ENCODE results near the gene IFNA17. TPM values are rescaled to one million over a fixed set of nuclear protein-coding genes. Genes with fewer than 3 reads are reported as not detected.

IFNA17 gene
- not detected in 2 replicates for total RNA-seq
- long read RNA-seq, result 0 reads

GRCh38 chr9:21228122-21228521, at the start of gene IFNA17:
Gene IFNA17 (minus strand): TSS chr9:21228222. CDS start chr9:21228173, 49 bp downstream.
- no peaks in the 10 kb centered on the region for H3K4me1 Mint-ChIP-seq
- H3K9me3 Mint-ChIP-seq, result no peaks in the 10 kb centered on the region
- H3K36me3 Mint-ChIP-seq (ENCODE audit: low read depth), result no peaks in the 10 kb centered on the region
- H3K27me3 Mint-ChIP-seq (ENCODE audit: low read depth), result peaks cover 4% of the 10 kb centered on the region
- H3K27ac Mint-ChIP-seq (ENCODE audit: unreplicated experiment), result no peak within 1 kb of the TSS
- H3K4me3 Mint-ChIP-seq, result no peak within 1 kb of the TSS
- TF ChIP-seq, protein P1, sequence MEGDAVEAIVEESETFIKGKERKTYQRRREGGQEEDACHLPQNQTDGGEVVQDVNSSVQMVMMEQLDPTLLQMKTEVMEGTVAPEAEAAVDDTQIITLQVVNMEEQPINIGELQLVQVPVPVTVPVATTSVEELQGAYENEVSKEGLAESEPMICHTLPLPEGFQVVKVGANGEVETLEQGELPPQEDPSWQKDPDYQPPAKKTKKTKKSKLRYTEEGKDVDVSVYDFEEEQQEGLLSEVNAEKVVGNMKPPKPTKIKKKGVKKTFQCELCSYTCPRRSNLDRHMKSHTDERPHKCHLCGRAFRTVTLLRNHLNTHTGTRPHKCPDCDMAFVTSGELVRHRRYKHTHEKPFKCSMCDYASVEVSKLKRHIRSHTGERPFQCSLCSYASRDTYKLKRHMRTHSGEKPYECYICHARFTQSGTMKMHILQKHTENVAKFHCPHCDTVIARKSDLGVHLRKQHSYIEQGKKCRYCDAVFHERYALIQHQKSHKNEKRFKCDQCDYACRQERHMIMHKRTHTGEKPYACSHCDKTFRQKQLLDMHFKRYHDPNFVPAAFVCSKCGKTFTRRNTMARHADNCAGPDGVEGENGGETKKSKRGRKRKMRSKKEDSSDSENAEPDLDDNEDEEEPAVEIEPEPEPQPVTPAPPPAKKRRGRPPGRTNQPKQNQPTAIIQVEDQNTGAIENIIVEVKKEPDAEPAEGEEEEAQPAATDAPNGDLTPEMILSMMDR (conservative IDR thresholded peaks at IDR 0.05), result no peak
- DNase-seq (ENCODE audit: low read depth, low spot score), result no peak

- TF ChIP-seq, protein P1 (conservative IDR thresholded peaks at IDR 0.05), result no peak
- H3K4me1 Mint-ChIP-seq, result no peaks in the 10 kb centered on the region
- peak overlapping the region; percentile 1 for H3K27ac Mint-ChIP-seq (ENCODE audit: unreplicated experiment)
- H3K27me3 Mint-ChIP-seq (ENCODE audit: low read depth), result peaks cover 45% of the 10 kb centered on the region
- no peaks in the 10 kb centered on the region for H3K36me3 Mint-ChIP-seq (ENCODE audit: low read depth)
- peaks cover 9% of the 10 kb centered on the region for H3K9me3 Mint-ChIP-seq
- no peak for DNase-seq (ENCODE audit: low read depth, low spot score)
- H3K4me3 Mint-ChIP-seq, result no peak overlapping the region
Measured at GRCh38 chr9:21268347-21268657, 40.3 kb upstream of the IFNA17 start.

- H3K36me3 Mint-ChIP-seq (ENCODE audit: low read depth), result no peaks in the 10 kb centered on the region
- no peak for DNase-seq (ENCODE audit: low read depth, low spot score)
- H3K4me1 Mint-ChIP-seq, result no peaks in the 10 kb centered on the region
- H3K4me3 Mint-ChIP-seq, result no peak overlapping the region
- peaks cover 9% of the 10 kb centered on the region for H3K9me3 Mint-ChIP-seq
- TF ChIP-seq, protein P1 (conservative IDR thresholded peaks at IDR 0.05), result no peak
- H3K27me3 Mint-ChIP-seq (ENCODE audit: low read depth), result peaks cover 45% of the 10 kb centered on the region
- peak overlapping the region; percentile 1 for H3K27ac Mint-ChIP-seq (ENCODE audit: unreplicated experiment)
Measured at GRCh38 chr9:21267485-21268346, 39.7 kb upstream of the IFNA17 start.

DNA sequence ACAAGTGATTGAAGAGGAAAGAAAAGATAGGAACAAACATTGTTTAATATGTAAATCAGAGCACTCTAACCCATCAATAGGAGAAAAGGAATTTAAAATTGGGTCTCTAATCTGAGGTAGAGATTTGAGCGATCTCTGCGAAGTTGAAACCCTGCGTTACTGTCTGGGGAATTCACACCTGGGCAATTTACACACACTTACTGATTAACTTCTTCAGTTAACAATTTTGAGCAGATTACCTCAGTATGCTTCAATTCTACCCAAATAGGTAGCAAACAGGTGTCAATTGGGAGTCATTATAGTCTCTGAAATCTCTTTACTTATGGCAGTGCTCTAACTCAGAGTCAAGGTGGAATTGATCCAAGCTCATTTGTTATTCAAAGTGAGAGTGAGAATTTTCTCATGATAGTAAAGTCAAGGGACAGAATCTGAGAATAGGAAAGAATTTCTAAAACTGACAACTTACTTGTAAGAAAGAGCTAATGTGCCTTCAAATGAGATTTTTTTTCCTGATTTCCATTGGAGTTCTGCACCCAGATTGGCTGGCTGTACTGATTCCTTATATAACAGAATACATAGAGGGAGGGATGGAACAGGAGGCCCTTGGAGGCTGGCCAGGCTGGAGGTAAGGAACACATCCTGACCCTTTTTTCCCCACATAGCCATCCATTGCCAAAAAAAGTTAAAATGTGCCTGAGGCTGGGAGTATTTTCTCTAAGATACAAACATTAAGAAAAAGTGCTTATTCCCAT, 38.9 kb upstream of the IFNA17 start:
- no peaks in the 10 kb centered on the region for H3K36me3 Mint-ChIP-seq (ENCODE audit: low read depth)
- TF ChIP-seq, protein P1 (conservative IDR thresholded peaks at IDR 0.05), result no peak
- H3K4me1 Mint-ChIP-seq, result no peaks in the 10 kb centered on the region
- no peak overlapping the region for H3K27ac Mint-ChIP-seq (ENCODE audit: unreplicated experiment)
- peaks cover 6% of the 10 kb centered on the region for H3K9me3 Mint-ChIP-seq
- DNase-seq (ENCODE audit: low read depth, low spot score), result no peak
- no peak overlapping the region for H3K4me3 Mint-ChIP-seq
- H3K27me3 Mint-ChIP-seq (ENCODE audit: low read depth), result peaks cover 45% of the 10 kb centered on the region

DNA sequence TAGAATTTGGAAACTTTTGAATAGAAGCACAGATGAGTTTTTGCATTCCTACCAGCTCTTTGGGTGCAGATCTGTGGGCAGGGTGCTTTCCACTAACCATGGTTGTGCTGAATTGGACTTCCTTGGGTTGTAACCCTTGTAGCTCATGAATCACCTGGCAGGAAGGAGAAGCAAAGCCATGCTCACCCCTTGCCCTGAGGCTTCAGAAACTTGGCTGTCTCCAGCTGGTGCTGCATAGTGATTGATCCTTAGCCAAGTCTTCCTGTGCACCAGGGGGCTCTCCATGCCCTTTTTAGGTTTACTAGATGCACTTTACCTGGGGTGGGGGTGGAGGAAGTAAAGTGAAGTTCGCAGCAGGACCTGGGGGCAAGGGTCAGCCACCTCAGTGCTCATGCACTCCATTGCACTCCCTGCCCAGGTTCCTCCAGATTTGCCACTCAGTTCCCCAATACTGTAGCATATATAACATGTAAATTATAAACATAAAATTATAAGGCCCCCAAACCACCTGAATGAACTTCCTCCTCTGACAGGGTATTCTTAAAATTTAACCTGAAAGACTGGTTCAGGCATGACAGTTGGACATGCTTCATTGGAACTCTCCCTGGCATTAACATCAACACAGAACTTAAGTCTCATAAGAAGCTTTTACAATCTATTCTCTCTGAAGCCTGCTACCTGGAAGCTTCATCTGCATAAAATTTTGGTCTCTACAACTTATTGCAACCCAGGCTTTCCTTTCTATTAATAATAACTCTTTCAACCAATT, 37.6 kb upstream of the IFNA17 start:
- H3K27ac Mint-ChIP-seq (ENCODE audit: unreplicated experiment), result no peak overlapping the region
- H3K36me3 Mint-ChIP-seq (ENCODE audit: low read depth), result no peaks in the 10 kb centered on the region
- TF ChIP-seq, protein P1 (conservative IDR thresholded peaks at IDR 0.05), result no peak
- no peaks in the 10 kb centered on the region for H3K4me1 Mint-ChIP-seq
- H3K27me3 Mint-ChIP-seq (ENCODE audit: low read depth), result peaks cover 42% of the 10 kb centered on the region
- DNase-seq (ENCODE audit: low read depth, low spot score), result no peak
- H3K9me3 Mint-ChIP-seq, result no peaks in the 10 kb centered on the region
- no peak overlapping the region for H3K4me3 Mint-ChIP-seq
